ENCODE data around the gene PTPRE. TPM values are rescaled to one million over a fixed set of nuclear protein-coding genes. Genes with fewer than 3 reads are reported as not detected.

Gene PTPRE
- polyA plus RNA-seq, 1 donor (not counting 4 experiments of a cell fraction or from before 2014, with no cell fraction given): 15.1 TPM

DNA sequence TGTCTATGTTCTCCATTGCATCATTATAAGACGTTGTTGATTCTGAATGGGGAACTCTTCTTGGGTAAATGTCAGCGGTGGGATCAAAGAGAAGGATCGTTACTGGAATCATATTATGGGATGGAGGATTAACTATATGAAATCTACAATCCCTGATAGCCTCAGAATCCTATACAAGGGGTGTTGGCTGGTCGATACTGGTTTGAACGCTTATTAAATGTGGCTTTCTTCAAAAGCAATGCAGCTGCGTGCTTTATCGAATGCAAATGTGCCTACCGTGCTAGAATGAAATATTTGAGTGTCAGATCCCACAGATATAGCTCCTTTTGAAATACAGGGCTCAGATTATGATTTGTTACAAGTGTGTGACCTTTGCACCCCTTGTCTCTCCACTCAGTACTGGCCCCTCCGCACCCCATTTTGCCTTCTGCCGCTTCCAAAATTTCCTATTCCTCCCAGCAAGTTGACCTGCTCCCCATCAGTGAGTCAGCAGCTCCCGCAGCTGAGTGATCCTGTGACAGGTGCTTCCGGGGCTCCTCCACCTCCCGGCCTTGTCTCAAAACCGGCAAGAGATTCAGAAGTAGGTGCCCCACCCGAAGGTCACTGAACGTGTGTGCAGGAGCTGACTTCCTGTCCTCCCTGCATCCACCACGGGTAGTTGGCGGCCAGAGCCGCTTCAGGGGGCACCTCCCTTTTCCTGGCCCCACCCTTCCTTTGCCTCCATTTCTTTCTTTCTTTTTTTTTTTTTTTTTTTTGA, 76.6 kb downstream of the PTPRE start:
- TF ChIP-seq, protein P1, sequence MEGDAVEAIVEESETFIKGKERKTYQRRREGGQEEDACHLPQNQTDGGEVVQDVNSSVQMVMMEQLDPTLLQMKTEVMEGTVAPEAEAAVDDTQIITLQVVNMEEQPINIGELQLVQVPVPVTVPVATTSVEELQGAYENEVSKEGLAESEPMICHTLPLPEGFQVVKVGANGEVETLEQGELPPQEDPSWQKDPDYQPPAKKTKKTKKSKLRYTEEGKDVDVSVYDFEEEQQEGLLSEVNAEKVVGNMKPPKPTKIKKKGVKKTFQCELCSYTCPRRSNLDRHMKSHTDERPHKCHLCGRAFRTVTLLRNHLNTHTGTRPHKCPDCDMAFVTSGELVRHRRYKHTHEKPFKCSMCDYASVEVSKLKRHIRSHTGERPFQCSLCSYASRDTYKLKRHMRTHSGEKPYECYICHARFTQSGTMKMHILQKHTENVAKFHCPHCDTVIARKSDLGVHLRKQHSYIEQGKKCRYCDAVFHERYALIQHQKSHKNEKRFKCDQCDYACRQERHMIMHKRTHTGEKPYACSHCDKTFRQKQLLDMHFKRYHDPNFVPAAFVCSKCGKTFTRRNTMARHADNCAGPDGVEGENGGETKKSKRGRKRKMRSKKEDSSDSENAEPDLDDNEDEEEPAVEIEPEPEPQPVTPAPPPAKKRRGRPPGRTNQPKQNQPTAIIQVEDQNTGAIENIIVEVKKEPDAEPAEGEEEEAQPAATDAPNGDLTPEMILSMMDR (optimal IDR thresholded peaks at IDR 0.05 in 1 of 3, IDR thresholded peaks at IDR 0.05 in 1 of 3, conservative IDR thresholded peaks at IDR 0.05 in 1 of 3; ENCODE audit: extremely low read depth in 1 of 3, insufficient read depth in 2 of 3, low read length in 3 of 3): no peak
- no peak for TF ChIP-seq EZH2 (IDR thresholded peaks at IDR 0.05; ENCODE audit: low read length)
- Histone ChIP-seq H3K27ac (ENCODE audit: control insufficient read depth, insufficient read depth, low read length) (no peak overlapping the region), H3K4me3 (ENCODE audit: control insufficient read depth in 2 of 3, extremely low read depth in 1 of 3, insufficient read depth in 2 of 3, low read depth in 1 of 3, low read length in 3 of 3) (no peak overlapping the region), H3K79me2 (ENCODE audit: control insufficient read depth, insufficient read depth, low read length) (no peaks in the 10 kb centered on the region), H3K4me2 (ENCODE audit: control insufficient read depth, extremely low read depth, insufficient read depth, low read depth, low read length) (no peak overlapping the region), H4K20me1 (ENCODE audit: control insufficient read depth, extremely low read depth, insufficient read depth, low read length) (no peaks in the 10 kb centered on the region), H3K9me1 (ENCODE audit: control insufficient read depth, extremely low read depth, insufficient read depth, low read length) (no peaks in the 10 kb centered on the region), H3K36me3 (ENCODE audit: control insufficient read depth in 2 of 2, extremely low read depth in 1 of 2, insufficient read depth in 2 of 2, low read length in 2 of 2) (no peaks in the 10 kb centered on the region), H3K9me3 (ENCODE audit: control insufficient read depth, low read depth, low read length) (peaks cover 3% of the 10 kb centered on the region), H2AFZ (ENCODE audit: control insufficient read depth, low read length) (no peak overlapping the region), H3K27me3 (ENCODE audit: control insufficient read depth, extremely low read depth, insufficient read depth, low read length) (no peaks in the 10 kb centered on the region), H3K9ac (ENCODE audit: control insufficient read depth, extremely low read depth, insufficient read depth, low read length) (no peak overlapping the region), H3K4me1 (ENCODE audit: control insufficient read depth, extremely low read depth, insufficient read depth, low read length) (peaks cover 4% of the 10 kb centered on the region)
- no peak for DNase-seq (ENCODE audit: low read depth, low spot score)
- no peak for FAIRE-seq
- dilution Hi-C loops (cut with MboI; ENCODE audit: extremely low pct_ligation_motif_present, low sequenced_read_pairs): no loop called here

DNA sequence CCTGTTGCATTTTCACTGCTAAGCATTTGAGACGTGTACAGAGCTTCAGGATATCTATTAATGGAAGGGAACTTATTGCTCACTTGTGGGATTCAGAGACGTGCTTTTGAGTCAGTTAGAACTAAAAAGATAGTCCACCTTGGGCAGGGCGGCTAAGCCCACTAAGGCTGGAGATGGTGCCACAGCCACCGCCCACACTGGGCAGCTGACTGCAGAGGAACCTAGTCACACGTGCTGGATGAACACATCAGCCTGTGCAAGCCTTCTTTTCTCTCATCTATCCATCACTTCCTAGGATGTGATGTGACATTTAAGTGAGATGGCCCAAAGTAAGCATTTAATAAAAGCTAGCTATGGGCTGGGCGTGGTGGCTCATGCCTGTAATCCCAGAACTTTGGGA, 78.0 kb downstream of the PTPRE start:
- H3K4me2 ChIP-seq (ENCODE audit: control insufficient read depth, extremely low read depth, insufficient read depth, low read depth, low read length): no peak overlapping the region
- TF ChIP-seq, protein P1 (optimal IDR thresholded peaks at IDR 0.05 in 1 of 3, IDR thresholded peaks at IDR 0.05 in 1 of 3, conservative IDR thresholded peaks at IDR 0.05 in 1 of 3; ENCODE audit: extremely low read depth in 1 of 3, insufficient read depth in 2 of 3, low read length in 3 of 3): no peak
- no peak for TF ChIP-seq EZH2 (IDR thresholded peaks at IDR 0.05; ENCODE audit: low read length)
- FAIRE-seq (no peak), DNase-seq (ENCODE audit: low read depth, low spot score) (no peak)
- no peaks in the 10 kb centered on the region for H4K20me1 ChIP-seq (ENCODE audit: control insufficient read depth, extremely low read depth, insufficient read depth, low read length)
- dilution Hi-C loops (cut with MboI; ENCODE audit: extremely low pct_ligation_motif_present, low sequenced_read_pairs): no loop called here
- H3K27ac ChIP-seq (ENCODE audit: control insufficient read depth, insufficient read depth, low read length): no peak overlapping the region
- H3K4me1 ChIP-seq (ENCODE audit: control insufficient read depth, extremely low read depth, insufficient read depth, low read length): peaks cover 11% of the 10 kb centered on the region
- H3K27me3 ChIP-seq (ENCODE audit: control insufficient read depth, extremely low read depth, insufficient read depth, low read length): no peaks in the 10 kb centered on the region
- H3K9ac ChIP-seq (ENCODE audit: control insufficient read depth, extremely low read depth, insufficient read depth, low read length): no peak overlapping the region
- H3K36me3 ChIP-seq (ENCODE audit: control insufficient read depth in 2 of 2, extremely low read depth in 1 of 2, insufficient read depth in 2 of 2, low read length in 2 of 2): no peaks in the 10 kb centered on the region
- no peaks in the 10 kb centered on the region for H3K79me2 ChIP-seq (ENCODE audit: control insufficient read depth, insufficient read depth, low read length)
- H2AFZ ChIP-seq (ENCODE audit: control insufficient read depth, low read length): no peak overlapping the region
- no peaks in the 10 kb centered on the region for H3K9me1 ChIP-seq (ENCODE audit: control insufficient read depth, extremely low read depth, insufficient read depth, low read length)
- H3K4me3 ChIP-seq (ENCODE audit: control insufficient read depth in 2 of 3, extremely low read depth in 1 of 3, insufficient read depth in 2 of 3, low read depth in 1 of 3, low read length in 3 of 3): no peak overlapping the region
- H3K9me3 ChIP-seq (ENCODE audit: control insufficient read depth, low read depth, low read length): peaks cover 3% of the 10 kb centered on the region

Data from keratinocyte (primary cell).